ENCODE measurements around the gene GPR161.
A peak's percentile ranks its signal among the peaks of the same experiment; 100 is the strongest.
"Not testable (repeated sequence)": the region's sequence is repeated elsewhere in the genome, so short reads cannot be mapped to it uniquely, and the experiment has no call there.

GPR161 gene

DNA sequence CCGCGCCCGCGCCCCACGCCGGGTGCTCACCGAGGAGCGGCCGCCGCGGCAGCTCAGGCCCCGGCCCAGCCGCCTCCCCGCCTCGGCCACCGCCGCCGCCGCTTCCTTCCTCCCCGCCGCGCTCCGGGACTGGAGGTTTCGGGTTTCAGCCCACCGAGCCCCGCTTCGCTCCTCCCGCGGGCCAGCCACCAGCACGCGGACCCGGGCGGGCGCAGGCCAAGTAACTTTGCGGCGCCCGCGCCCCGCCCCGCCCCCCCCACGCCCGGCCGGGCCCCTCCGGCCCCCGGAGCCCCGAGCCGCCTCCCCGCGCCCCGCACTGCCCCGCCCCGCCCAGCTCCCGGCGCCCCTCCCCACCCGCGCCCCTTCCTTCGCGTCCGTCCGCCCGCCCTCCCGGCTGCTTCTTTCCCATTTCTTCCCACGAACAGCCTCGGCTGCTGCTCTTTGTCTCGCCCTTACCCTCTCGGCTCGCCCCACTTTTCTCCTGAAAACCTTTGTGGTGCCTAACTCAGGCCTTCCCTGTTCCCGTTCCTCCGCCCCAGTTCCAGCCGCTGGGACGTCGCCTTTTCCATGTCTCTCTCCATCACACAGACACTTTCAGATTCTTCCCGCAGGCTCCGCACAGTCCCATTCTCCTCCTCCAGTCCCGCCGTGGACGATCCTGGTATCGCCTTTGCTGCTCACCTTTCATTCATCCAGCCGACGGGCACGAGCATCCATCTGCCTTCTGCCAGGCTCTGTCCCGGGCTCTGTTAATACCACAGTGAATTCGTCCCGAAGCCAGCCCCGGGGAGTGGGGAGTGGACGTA is at the start of gene GPR161:
Gene GPR161, minus strand, starts transcription at position 222 of the 806 bp plus-strand sequence. CDS start 32,080 bp downstream, outside the sequence.
- no peak for TF ChIP-seq CTCF (IDR thresholded peaks at IDR 0.05; ENCODE audit: insufficient read depth, low read length, missing control alignments)
- POLR2A ChIA-PET = interaction anchor here (0.8 to 1.4 kb wide), 2 partner anchors 11 to 57 kb away, joined by 3 to 5 read pairs; no protein-coding TSS in a partner anchor
- DNase-seq (ENCODE audit: low read depth, low spot score) = no peak
- H3K4me3 ChIP-seq (ENCODE audit: low read depth, low read length) = peak within 1 kb of the TSS; percentile 79
- CTCF ChIA-PET = interaction anchor here (1.3 to 4.8 kb wide), 5 partner anchors 9 to 421 kb away, joined by 3 to 39 read pairs (median 8); no protein-coding TSS in a partner anchor

GRCh38 chr1:168181063-168181720 is 44.5 kb upstream of the GPR161 start:
- POLR2A ChIA-PET; DNase-seq (ENCODE audit: low read depth, low spot score); H3K4me3 ChIP-seq (ENCODE audit: low read depth, low read length): not testable (repeated sequence)
- CTCF ChIA-PET = interaction anchor here (1.1 to 1.8 kb wide), 5 partner anchors 36 to 141 kb away, joined by 3 to 5 read pairs (median 4); no protein-coding TSS in a partner anchor

GRCh38 chr1:168180148-168180524 is 43.4 kb upstream of the GPR161 start:
- POLR2A ChIA-PET = interaction anchor here (1.9 kb wide), 1 partner anchor 46 kb away, joined by 4 read pairs; the partner anchor contains the start of gene SFT2D2
- no peak for DNase-seq (ENCODE audit: low read depth, low spot score)
- H3K4me3 ChIP-seq (ENCODE audit: low read depth, low read length) = peak overlapping the region; percentile 87
- CTCF ChIA-PET = interaction anchor here (0.6 to 1.8 kb wide), 5 partner anchors 11 to 98 kb away, joined by 3 to 7 read pairs (median 3); no protein-coding TSS in a partner anchor
- TF ChIP-seq CTCF (IDR thresholded peaks at IDR 0.05; ENCODE audit: insufficient read depth, low read length, missing control alignments) = no peak

GRCh38 chr1:168179438-168180147 is 42.9 kb upstream of the GPR161 start:
- no peak for TF ChIP-seq CTCF (IDR thresholded peaks at IDR 0.05; ENCODE audit: insufficient read depth, low read length, missing control alignments)
- ChIA-PET CTCF (interaction anchor here (0.6 to 1.8 kb wide), 7 partner anchors 9 to 98 kb away, joined by 3 to 7 read pairs (median 3); no protein-coding TSS in a partner anchor), POLR2A (interaction anchor here (1.0 to 1.9 kb wide), 2 partner anchors 13 to 46 kb away, joined by 3 to 4 read pairs; partner anchors contain the start of gene SFT2D2)
- H3K4me3 ChIP-seq (ENCODE audit: low read depth, low read length) = peak overlapping the region; percentile 87
- no peak for DNase-seq (ENCODE audit: low read depth, low spot score)

GRCh38 chr1:168178638-168179437 is 42.1 kb upstream of the GPR161 start, which contains the start of gene TIPRL:
TIPRL (plus strand) TSS chr1:168178962; CDS start chr1:168179078, 116 bp downstream.
- ChIA-PET CTCF (interaction anchor here (0.6 to 1.8 kb wide), 5 partner anchors 10 to 65 kb away, joined by 3 to 7 read pairs (median 3); no protein-coding TSS in a partner anchor), POLR2A (interaction anchor here (1.0 to 1.9 kb wide), 2 partner anchors 13 to 47 kb away, joined by 3 to 4 read pairs; partner anchors contain the start of gene SFT2D2)
- TF ChIP-seq CTCF (IDR thresholded peaks at IDR 0.05; ENCODE audit: insufficient read depth, low read length, missing control alignments) = peak; percentile 82
- DNase-seq (ENCODE audit: low read depth, low spot score) = peak; percentile 94
- peak within 1 kb of the TSS; percentile 87 for H3K4me3 ChIP-seq (ENCODE audit: low read depth, low read length)
